ENCODE data around the gene GLRX5.

Gene GLRX5

DNA sequence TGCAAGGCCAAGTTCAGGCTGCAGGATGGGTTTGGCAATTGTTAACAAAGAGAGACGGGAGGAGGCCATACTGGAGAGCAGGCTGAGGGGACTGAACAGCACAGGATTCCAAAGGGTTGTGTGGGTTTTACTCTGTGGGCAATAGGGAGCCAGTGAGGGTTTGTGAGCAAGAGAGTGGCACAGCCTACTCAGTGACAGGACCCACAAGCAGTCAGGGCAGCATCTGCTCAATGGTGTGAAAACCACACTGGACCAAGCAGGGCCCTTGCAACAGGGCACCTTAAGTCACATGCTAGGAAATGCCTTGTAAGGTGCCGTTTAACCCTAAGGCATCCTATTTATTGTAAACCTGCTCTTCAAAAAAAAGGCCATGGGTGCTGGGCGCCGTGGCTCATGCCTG is 40.4 kb upstream of the GLRX5 start:
- TF ChIP-seq, protein P1, sequence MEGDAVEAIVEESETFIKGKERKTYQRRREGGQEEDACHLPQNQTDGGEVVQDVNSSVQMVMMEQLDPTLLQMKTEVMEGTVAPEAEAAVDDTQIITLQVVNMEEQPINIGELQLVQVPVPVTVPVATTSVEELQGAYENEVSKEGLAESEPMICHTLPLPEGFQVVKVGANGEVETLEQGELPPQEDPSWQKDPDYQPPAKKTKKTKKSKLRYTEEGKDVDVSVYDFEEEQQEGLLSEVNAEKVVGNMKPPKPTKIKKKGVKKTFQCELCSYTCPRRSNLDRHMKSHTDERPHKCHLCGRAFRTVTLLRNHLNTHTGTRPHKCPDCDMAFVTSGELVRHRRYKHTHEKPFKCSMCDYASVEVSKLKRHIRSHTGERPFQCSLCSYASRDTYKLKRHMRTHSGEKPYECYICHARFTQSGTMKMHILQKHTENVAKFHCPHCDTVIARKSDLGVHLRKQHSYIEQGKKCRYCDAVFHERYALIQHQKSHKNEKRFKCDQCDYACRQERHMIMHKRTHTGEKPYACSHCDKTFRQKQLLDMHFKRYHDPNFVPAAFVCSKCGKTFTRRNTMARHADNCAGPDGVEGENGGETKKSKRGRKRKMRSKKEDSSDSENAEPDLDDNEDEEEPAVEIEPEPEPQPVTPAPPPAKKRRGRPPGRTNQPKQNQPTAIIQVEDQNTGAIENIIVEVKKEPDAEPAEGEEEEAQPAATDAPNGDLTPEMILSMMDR (IDR thresholded peaks at IDR 0.05; ENCODE audit: low read length, missing control alignments) = no peak
- no peak overlapping the region for H3K4me3 ChIP-seq (replicated peaks; ENCODE audit: low read depth, low read length)
- DNase-seq (ENCODE audit: low read depth) = no peak

DNA sequence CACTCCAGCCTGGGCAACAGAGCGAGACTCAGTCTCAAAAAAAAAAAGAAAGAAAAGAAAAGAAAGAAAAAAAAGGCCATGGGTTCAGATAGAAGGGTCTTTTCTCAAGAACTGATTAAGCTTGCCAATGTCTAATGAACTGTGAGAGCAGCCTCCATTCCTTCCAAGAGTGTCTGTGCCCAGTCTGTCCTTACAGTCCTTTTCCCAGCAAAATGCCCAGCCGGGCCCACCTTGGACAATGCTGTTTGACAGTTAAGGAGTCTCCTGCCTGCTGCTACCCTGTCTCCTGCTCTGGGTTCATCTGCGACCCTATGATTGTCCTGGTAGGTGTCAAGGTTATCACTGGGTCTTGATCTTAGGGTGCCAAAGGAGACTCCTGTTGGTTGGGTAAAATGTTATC is 39.8 kb upstream of the GLRX5 start:
- H3K4me3 ChIP-seq (replicated peaks; ENCODE audit: low read depth, low read length) = no peak overlapping the region
- TF ChIP-seq, protein P1 (IDR thresholded peaks at IDR 0.05; ENCODE audit: low read length, missing control alignments) = no peak
- no peak for DNase-seq (ENCODE audit: low read depth)

DNA sequence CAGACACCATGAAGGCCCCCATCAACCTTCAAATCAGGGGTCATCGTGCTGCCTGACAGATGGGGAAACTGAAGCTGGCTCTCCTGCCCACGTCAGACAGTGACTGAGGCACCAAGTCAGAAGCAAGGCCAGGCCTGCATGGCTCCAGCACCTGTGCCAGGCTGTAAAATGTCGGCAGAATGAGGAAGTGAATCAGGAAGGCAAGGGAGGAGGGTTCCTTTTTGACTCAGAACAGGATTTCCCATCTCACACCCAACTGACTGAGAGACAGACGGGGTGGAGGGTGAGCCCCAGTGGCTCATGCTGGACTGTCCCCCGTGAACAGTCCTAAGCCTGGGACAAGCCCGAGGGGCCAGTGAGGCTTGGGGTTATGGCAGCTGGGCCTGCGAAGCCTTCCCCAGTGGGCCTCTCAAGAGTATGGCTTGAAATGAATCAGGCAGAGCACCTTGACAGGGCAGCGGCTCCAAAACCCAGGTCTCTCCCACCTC is 39.3 kb upstream of the GLRX5 start:
- no peak overlapping the region for H3K4me3 ChIP-seq (replicated peaks; ENCODE audit: low read depth, low read length)
- TF ChIP-seq, protein P1 (IDR thresholded peaks at IDR 0.05; ENCODE audit: low read length, missing control alignments) = no peak
- DNase-seq (ENCODE audit: low read depth) = no peak

DNA sequence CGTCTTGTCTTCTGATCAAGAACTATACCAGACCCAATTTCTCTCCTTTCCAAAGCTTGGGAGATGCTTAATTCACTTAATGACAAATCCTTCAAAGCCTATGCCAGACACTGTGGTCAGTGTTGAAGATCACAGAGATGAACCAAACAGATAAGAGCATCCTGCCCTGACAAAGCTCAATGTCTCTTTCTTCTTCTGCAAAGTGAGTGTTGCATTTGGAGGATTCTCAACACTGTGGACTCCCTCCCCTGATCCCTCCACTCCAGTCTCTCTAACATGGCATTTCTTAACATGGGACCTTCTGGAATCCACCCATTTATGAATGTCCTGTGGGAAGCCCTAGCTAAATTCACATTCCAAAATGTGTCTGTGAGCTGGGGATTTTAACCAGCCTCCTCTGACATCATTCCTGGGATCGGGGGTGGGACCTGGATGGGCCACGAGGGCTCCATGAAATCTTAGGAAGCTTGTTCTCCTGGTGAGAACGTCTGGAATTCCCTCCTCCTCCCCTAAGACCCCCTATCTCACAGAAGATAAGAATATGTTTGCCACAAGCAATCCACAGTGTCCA is 38.7 kb upstream of the GLRX5 start:
- peak; percentile 57 for DNase-seq (ENCODE audit: low read depth)
- no peak overlapping the region for H3K4me3 ChIP-seq (replicated peaks; ENCODE audit: low read depth, low read length)
- TF ChIP-seq, protein P1 (IDR thresholded peaks at IDR 0.05; ENCODE audit: low read length, missing control alignments) = no peak

DNA sequence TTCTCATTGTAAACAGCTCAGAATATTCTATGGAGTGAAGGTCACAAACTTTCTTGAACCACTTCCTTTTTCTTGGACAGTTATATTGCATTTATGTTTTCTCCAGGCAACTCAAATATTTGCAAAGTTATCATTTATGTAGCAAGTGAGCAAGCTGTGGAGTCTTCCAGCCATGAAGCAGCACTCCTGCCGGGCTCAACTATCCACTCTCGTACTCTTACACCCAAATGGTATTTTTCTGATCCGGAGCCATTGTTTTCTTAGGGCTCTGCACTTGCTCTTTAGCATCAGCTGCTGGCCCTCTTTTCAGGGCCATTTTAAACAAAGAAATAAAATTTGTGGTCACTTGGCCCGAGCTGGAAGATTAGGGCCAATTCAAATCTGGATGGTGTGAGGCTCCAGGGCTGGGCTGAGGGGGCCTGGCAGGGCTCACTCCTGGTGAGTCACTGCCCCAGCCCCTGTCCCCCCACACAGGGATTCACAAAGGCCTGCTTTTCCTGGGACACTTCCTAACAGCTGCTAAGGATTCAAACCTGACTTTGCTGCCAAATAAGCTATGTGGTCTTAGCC is 38.1 kb upstream of the GLRX5 start:
- TF ChIP-seq, protein P1 (IDR thresholded peaks at IDR 0.05; ENCODE audit: low read length, missing control alignments) = no peak
- peak; percentile 80 for DNase-seq (ENCODE audit: low read depth)

DNA sequence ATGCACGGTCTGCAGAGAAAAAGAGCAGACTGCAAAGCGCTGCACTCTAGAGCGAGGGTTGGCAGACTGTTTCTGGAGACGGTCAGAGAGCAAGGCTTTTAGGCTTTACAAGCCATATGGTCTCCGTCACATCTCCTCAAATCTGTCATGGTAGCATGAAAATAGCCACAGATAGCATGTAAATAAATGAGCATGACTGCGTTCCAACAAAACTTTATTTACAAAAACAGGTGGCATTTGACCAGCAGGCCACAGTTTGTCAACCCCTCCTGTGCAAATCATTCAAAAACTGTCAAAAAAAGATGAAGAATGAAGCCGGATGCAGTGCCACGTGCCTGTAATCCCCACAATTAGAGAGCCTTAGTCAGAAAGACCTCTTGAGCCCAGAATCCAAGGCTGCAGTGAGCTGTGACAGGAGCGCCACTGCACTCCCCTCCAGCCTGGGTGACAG is 37.3 kb upstream of the GLRX5 start:
- TF ChIP-seq, protein P1 (IDR thresholded peaks at IDR 0.05; ENCODE audit: low read length, missing control alignments) = no peak
- no peak for DNase-seq (ENCODE audit: low read depth)
- H3K4me3 ChIP-seq (replicated peaks; ENCODE audit: low read depth, low read length) = no peak overlapping the region

More for the DNA sequence above, 38.1 kb upstream of the GLRX5 start:
- H3K4me3 ChIP-seq (replicated peaks; ENCODE audit: low read depth, low read length) = no peak overlapping the region

All from fibroblast of pulmonary artery (primary cell).